MM.1S (cell line): ENCODE measurements around the gene EZH1.

Experiments used
- DNase-seq: peaks from one replicate; pipeline ENCODE4 v3.0.0-alpha.2; 2015
- H2AFZ ChIP-seq: fragments of 300-600 bp; sonication (generic); 2 replicates; pipeline ENCODE4 v1.6.0; 2016; ENCODE audit warnings: antibody characterized with exemption, low read length
- H3F3A ChIP-seq: fragments of 300-600 bp; sonication (generic); 2 replicates; pipeline ENCODE4 v1.6.1; 2016; ENCODE audit warnings: mild to moderate bottlenecking, antibody characterized with exemption, low read length, moderate library complexity, mixed read lengths; ENCODE audit not compliant: insufficient read depth
- H3K27ac ChIP-seq: fragments of 300-600 bp; sonication (generic); 2 replicates; pipeline ENCODE4 v1.5.1; 2016; ENCODE audit warnings: mild to moderate bottlenecking, low read length
- H3K27me3 ChIP-seq: fragments of 300-600 bp; sonication (generic); replicated peaks from 2 replicates; pipeline ENCODE4 v1.6.0; 2016; ENCODE audit warnings: low read length; ENCODE audit not compliant: insufficient read depth
- H3K36me3 ChIP-seq: fragments of 300-600 bp; sonication (generic); replicated peaks from 2 replicates; pipeline ENCODE4 v1.6.1; 2016; ENCODE audit warnings: mild to moderate bottlenecking, low read length, mixed read lengths; ENCODE audit not compliant: insufficient read depth
- H3K4me1 ChIP-seq: fragments of 300-600 bp; sonication (generic); 2 replicates; pipeline ENCODE4 v1.6.1; 2016; ENCODE audit warnings: low read length, mixed read lengths
- H3K4me2 ChIP-seq: fragments of 300-600 bp; sonication (generic); 2 replicates; pipeline ENCODE4 v1.6.0; 2016; ENCODE audit warnings: low read depth, low read length
- H3K4me3 ChIP-seq: fragments of 300-600 bp; sonication (generic); 2 replicates; pipeline ENCODE4 v1.5.1; 2016; ENCODE audit warnings: low read length, mixed read lengths
- H3K79me2 ChIP-seq: fragments of 300-600 bp; sonication (generic); 2 replicates; pipeline ENCODE4 v1.6.1; 2016; ENCODE audit warnings: mixed run types, low read length, mixed read lengths
- H3K9ac ChIP-seq: fragments of 300-600 bp; sonication (generic); 2 replicates; pipeline ENCODE4 v1.6.1; 2016; ENCODE audit warnings: low read length, mixed read lengths
- H3K9me2 ChIP-seq: fragments of 300-600 bp; sonication (generic); replicated peaks from 2 replicates; pipeline ENCODE4 v1.6.1; 2016; ENCODE audit warnings: mild to moderate bottlenecking, low read length, mixed read lengths; ENCODE audit not compliant: insufficient read depth
- H3K9me3 ChIP-seq: fragments of 300-600 bp; sonication (generic); replicated peaks from 2 replicates; pipeline ENCODE4 v1.6.1; 2016; ENCODE audit warnings: mild to moderate bottlenecking, low read length, mixed read lengths; ENCODE audit not compliant: insufficient read depth
- H4K20me1 ChIP-seq: fragments of 300-600 bp; sonication (generic); 2 replicates; pipeline ENCODE4 v1.6.1; 2016; ENCODE audit warnings: mild to moderate bottlenecking, low read length, moderate library complexity, mixed read lengths; ENCODE audit not compliant: insufficient read depth
- CTCF ChIP-seq: fragments of 300-600 bp; sonication (generic); IDR thresholded peaks from 2 replicates; pipeline ENCODE4 v1.5.1; 2016; ENCODE audit warnings: antibody characterized with exemption, low read length, mixed read lengths
- EZH2 ChIP-seq: fragments of 300-600 bp; sonication (generic); optimal IDR thresholded peaks from 2 replicates; pipeline ENCODE3; 2017; ENCODE audit warnings: low read depth, mild to moderate bottlenecking, antibody characterized with exemption, low read length, mixed read lengths
- EZH2phosphoT487 ChIP-seq: fragments of 300-600 bp; sonication (generic); IDR thresholded peaks from 2 replicates; pipeline ENCODE4 v1.6.1; 2018; ENCODE audit warnings: antibody characterized with exemption, low read length

The EZH1 gene

GRCh38 chr17:42697108-42697811 is 47.6 kb downstream of the EZH1 start:
- H3K36me3 ChIP-seq = no peaks in the 10 kb centered on the region
- TF ChIP-seq CTCF = no peak
- TF ChIP-seq EZH2phosphoT487 = no peak
- no peak for TF ChIP-seq EZH2
- H3K27ac ChIP-seq = no peak overlapping the region
- no peak overlapping the region for H3K4me3 ChIP-seq
- no peak overlapping the region for H2AFZ ChIP-seq
- H3K4me1 ChIP-seq = no peaks in the 10 kb centered on the region
- DNase-seq = no peak
- H3K9ac ChIP-seq = no peak overlapping the region
- H3K4me2 ChIP-seq = no peak overlapping the region
- H4K20me1 ChIP-seq = no peaks in the 10 kb centered on the region
- no peaks in the 10 kb centered on the region for H3K27me3 ChIP-seq
- H3F3A ChIP-seq = no peaks in the 10 kb centered on the region
- H3K9me3 ChIP-seq = no peaks in the 10 kb centered on the region
- no peaks in the 10 kb centered on the region for H3K9me2 ChIP-seq
- no peaks in the 10 kb centered on the region for H3K79me2 ChIP-seq

DNA sequence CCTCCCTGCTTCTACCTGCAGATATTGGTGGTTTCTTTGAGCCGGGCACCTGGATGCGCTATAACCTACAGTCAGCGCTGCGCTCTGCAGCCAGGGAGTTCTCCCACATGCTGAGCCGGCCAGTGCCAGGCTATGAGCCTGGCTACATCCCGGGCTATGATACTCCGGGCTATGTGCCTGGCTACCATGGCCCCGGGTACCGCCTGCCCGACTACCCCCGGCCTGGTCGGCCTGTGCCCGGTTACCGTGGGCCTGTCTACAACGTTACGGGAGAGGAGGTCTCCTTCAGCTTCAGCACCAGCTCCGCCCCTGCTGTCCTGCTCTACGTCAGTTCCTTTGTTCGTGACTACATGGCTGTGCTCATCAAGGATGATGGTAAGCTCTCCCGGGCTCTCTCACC is 49.3 kb downstream of the EZH1 start:
- no peaks in the 10 kb centered on the region for H3F3A ChIP-seq
- H3K9me3 ChIP-seq = no peaks in the 10 kb centered on the region
- no peaks in the 10 kb centered on the region for H3K36me3 ChIP-seq
- H3K9me2 ChIP-seq = no peaks in the 10 kb centered on the region
- no peak for TF ChIP-seq CTCF
- TF ChIP-seq EZH2 = no peak
- no peak for TF ChIP-seq EZH2phosphoT487
- H3K4me3 ChIP-seq = no peak overlapping the region
- no peaks in the 10 kb centered on the region for H4K20me1 ChIP-seq
- DNase-seq = no peak
- H3K27ac ChIP-seq = no peak overlapping the region
- no peak overlapping the region for H2AFZ ChIP-seq
- no peaks in the 10 kb centered on the region for H3K4me1 ChIP-seq
- no peaks in the 10 kb centered on the region for H3K27me3 ChIP-seq
- H3K4me2 ChIP-seq = no peak overlapping the region
- H3K9ac ChIP-seq = no peak overlapping the region
- H3K79me2 ChIP-seq = no peaks in the 10 kb centered on the region

GRCh38 chr17:42694524-42694923 is 50.3 kb downstream of the EZH1 start:
- no peaks in the 10 kb centered on the region for H3K4me1 ChIP-seq
- no peaks in the 10 kb centered on the region for H3F3A ChIP-seq
- no peaks in the 10 kb centered on the region for H3K9me3 ChIP-seq
- H3K27ac ChIP-seq = no peak overlapping the region
- no peak overlapping the region for H2AFZ ChIP-seq
- TF ChIP-seq EZH2phosphoT487 (no peak), CTCF (no peak), EZH2 (no peak)
- H3K9ac ChIP-seq = no peak overlapping the region
- H4K20me1 ChIP-seq = no peaks in the 10 kb centered on the region
- no peak for DNase-seq
- H3K79me2 ChIP-seq = no peaks in the 10 kb centered on the region
- H3K4me3 ChIP-seq = no peak overlapping the region
- no peaks in the 10 kb centered on the region for H3K36me3 ChIP-seq
- H3K4me2 ChIP-seq = no peak overlapping the region
- H3K9me2 ChIP-seq = no peaks in the 10 kb centered on the region
- no peaks in the 10 kb centered on the region for H3K27me3 ChIP-seq
